ENCODE results near the gene HERPUD1. TPM values are rescaled to one million over a fixed set of nuclear protein-coding genes. Genes with fewer than 3 reads are reported as not detected.

HERPUD1 gene
- total and polyA plus RNA-seq, 2 of the 13 experiments (the other 11 are each of a cell fraction or from before 2014, with no cell fraction given): 96.2 to 323 TPM

GRCh38 chr16:56936950-56937349 lies 5.0 kb downstream of the HERPUD1 start:
- intact Hi-C loops (cut with micrococcal nuclease; ENCODE audit: unreplicated experiment): no loop called here
- peaks cover 52% of the 10 kb centered on the region for H3K4me1 ChIP-seq (ENCODE audit: insufficient read depth, low read length)
- FAIRE-seq (no peak), ATAC-seq (no peak), DNase-seq (ENCODE audit: low spot score) (no peak)
- WGBS (ENCODE audit: low lambda C conversion rate): 95% methylated on average over 5 of the region's 5 CpGs
- no TSS peak for BruUV-seq (replicated peaks)
- CTCF ChIA-PET (ENCODE audit: low intra/inter-chr PET ratio, low total read pairs): no interaction called here
- no peaks in the 10 kb centered on the region for H3K9me3 ChIP-seq (ENCODE audit: low read length)
- no peak overlapping the region for H3K27ac ChIP-seq (ENCODE audit: extremely low read length, insufficient read depth, low read length)
- 0 out of 6 replicates have a peak overlapping the region, but pooled peaks of 1 of the 3 experiments have one; percentile 4 for H3K4me3 ChIP-seq (replicated peaks in 1 of 3; ENCODE audit: insufficient read depth in 1 of 3, low read depth in 2 of 3, low read length in 3 of 3)
- H3K9ac ChIP-seq (ENCODE audit: insufficient read depth, low read depth, low read length): no peak overlapping the region
- peaks cover 91% of the 10 kb centered on the region for H4K20me1 ChIP-seq (ENCODE audit: insufficient read depth, low read length)
- peaks cover 66% of the 10 kb centered on the region for H3K79me2 ChIP-seq (ENCODE audit: insufficient read depth, low read length)
- H2AFZ ChIP-seq (ENCODE audit: low read length): no peak overlapping the region
- in situ Hi-C loops (cut with HindIII; ENCODE audit: extremely low pct_ligation_motif_present, low pct_unique_long_range_greater_than_20kb): no loop called here
- H3K4me2 ChIP-seq (ENCODE audit: low read depth, low read length): peak overlapping the region; percentile 90; the same call in 1 of the 2 replicates
- POLR2A ChIA-PET: interaction anchor here (1.2 to 4.3 kb wide), 7 partner anchors 9 to 330 kb away, joined by 3 to 17 read pairs (median 4); no protein-coding TSS in a partner anchor
- H3K36me3 ChIP-seq (replicated peaks in 1 of 2; ENCODE audit: control insufficient read depth in 1 of 2, insufficient read depth in 2 of 2, low read length in 2 of 2): peaks cover 36 to 76% of the 10 kb centered on the region in 2 experiments
- H3K27me3 ChIP-seq (ENCODE audit: control insufficient read depth in 1 of 2, insufficient read depth in 2 of 2, low read length in 2 of 2): no peaks in the 10 kb centered on the region; a peak in 1 of 5 replicates
- TF ChIP-seq RBM22 (optimal IDR thresholded peaks at IDR 0.05; ENCODE audit: low read length) (peak; percentile 23), ZNF331 (CRISPR knock-in tag; IDR thresholded peaks at IDR 0.05) (no peak), ZNF10 (CRISPR knock-in tag; IDR thresholded peaks at IDR 0.05; ENCODE audit: borderline replicate concordance, low read depth) (no peak), NFE2L2 (IDR thresholded peaks at IDR 0.05; ENCODE audit: low read length) (no peak), ZBTB7A (CRISPR knock-in tag; IDR thresholded peaks at IDR 0.05) (no peak)
- TF ChIP-seq, protein P1, sequence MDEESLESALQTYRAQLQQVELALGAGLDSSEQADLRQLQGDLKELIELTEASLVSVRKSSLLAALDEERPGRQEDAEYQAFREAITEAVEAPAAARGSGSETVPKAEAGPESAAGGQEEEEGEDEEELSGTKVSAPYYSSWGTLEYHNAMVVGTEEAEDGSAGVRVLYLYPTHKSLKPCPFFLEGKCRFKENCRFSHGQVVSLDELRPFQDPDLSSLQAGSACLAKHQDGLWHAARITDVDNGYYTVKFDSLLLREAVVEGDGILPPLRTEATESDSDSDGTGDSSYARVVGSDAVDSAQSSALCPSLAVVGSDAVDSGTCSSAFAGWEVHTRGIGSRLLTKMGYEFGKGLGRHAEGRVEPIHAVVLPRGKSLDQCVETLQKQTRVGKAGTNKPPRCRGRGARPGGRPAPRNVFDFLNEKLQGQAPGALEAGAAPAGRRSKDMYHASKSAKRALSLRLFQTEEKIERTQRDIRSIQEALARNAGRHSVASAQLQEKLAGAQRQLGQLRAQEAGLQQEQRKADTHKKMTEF (CRISPR knock-in tag; IDR thresholded peaks at IDR 0.05): no peak
- TF ChIP-seq, protein P2, sequence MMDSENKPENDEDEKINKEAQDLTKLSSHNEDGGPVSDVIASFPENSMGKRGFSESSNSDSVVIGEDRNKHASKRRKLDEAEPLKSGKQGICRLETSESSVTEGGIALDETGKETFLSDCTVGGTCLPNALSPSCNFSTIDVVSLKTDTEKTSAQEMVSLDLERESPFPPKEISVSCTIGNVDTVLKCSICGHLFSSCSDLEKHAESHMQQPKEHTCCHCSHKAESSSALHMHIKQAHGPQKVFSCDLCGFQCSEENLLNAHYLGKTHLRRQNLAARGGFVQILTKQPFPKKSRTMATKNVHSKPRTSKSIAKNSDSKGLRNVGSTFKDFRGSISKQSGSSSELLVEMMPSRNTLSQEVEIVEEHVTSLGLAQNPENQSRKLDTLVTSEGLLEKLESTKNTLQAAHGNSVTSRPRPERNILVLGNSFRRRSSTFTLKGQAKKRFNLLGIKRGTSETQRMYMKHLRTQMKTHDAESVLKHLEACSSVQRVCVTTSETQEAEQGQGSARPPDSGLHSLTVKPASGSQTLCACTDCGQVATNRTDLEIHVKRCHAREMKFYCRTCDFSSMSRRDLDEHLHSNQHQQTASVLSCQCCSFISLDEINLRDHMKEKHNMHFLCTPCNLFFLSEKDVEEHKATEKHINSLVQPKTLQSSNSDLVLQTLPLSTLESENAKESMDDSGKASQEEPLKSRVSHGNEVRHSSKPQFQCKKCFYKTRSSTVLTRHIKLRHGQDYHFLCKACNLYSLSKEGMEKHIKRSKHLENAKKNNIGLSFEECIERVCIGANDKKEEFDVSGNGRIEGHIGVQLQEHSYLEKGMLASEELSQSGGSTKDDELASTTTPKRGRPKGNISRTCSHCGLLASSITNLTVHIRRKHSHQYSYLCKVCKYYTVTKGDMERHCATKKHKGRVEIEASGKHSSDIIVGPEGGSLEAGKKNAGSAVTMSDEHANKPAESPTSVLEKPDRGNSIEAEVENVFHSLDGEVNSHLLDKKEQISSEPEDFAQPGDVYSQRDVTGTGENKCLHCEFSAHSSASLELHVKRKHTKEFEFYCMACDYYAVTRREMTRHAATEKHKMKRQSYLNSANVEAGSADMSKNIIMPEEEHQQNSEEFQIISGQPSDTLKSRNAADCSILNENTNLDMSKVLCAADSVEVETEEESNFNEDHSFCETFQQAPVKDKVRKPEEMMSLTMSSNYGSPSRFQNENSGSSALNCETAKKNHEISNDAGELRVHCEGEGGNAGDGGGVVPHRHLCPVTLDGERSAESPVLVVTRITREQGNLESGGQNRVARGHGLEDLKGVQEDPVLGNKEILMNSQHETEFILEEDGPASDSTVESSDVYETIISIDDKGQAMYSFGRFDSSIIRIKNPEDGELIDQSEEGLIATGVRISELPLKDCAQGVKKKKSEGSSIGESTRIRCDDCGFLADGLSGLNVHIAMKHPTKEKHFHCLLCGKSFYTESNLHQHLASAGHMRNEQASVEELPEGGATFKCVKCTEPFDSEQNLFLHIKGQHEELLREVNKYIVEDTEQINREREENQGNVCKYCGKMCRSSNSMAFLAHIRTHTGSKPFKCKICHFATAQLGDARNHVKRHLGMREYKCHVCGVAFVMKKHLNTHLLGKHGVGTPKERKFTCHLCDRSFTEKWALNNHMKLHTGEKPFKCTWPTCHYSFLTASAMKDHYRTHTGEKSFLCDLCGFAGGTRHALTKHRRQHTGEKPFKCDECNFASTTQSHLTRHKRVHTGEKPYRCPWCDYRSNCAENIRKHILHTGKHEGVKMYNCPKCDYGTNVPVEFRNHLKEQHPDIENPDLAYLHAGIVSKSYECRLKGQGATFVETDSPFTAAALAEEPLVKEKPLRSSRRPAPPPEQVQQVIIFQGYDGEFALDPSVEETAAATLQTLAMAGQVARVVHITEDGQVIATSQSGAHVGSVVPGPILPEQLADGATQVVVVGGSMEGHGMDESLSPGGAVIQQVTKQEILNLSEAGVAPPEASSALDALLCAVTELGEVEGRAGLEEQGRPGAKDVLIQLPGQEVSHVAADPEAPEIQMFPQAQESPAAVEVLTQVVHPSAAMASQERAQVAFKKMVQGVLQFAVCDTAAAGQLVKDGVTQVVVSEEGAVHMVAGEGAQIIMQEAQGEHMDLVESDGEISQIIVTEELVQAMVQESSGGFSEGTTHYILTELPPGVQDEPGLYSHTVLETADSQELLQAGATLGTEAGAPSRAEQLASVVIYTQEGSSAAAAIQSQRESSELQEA (CRISPR knock-in tag; IDR thresholded peaks at IDR 0.05; ENCODE audit: not compliant biosample characterization): no peak
- TF ChIP-seq, protein P3, sequence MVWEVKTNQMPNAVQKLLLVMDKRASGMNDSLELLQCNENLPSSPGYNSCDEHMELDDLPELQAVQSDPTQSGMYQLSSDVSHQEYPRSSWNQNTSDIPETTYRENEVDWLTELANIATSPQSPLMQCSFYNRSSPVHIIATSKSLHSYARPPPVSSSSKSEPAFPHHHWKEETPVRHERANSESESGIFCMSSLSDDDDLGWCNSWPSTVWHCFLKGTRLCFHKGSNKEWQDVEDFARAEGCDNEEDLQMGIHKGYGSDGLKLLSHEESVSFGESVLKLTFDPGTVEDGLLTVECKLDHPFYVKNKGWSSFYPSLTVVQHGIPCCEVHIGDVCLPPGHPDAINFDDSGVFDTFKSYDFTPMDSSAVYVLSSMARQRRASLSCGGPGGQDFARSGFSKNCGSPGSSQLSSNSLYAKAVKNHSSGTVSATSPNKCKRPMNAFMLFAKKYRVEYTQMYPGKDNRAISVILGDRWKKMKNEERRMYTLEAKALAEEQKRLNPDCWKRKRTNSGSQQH (CRISPR knock-in tag; IDR thresholded peaks at IDR 0.05; ENCODE audit: low read depth): no peak
